Tibial nerve (tissue), 3 donors: ENCODE data around the gene RASAL1.

Source experiments
- CTCF ChIP-seq, 5 experiments: fragments of 200-600 bp in 3 of 5; fragments of 450-650 bp in 2 of 5; sonication (generic) in 3 of 5; IDR thresholded peaks; one replicate each; pipeline ENCODE4 v1.5.1; 2016 to 2019; ENCODE audit warnings: antibody characterized with exemption in 5 of 5, mild to moderate bottlenecking in 3 of 5, moderate library complexity in 2 of 5
- POLR2A ChIP-seq, 2 donors: fragments of 450-650 bp; IDR thresholded peaks; one replicate each; pipeline ENCODE4 v1.6.1; 2017; ENCODE audit warnings: antibody characterized with exemption in 2 of 2, mild to moderate bottlenecking in 2 of 2, moderate library complexity in 2 of 2

DNA sequence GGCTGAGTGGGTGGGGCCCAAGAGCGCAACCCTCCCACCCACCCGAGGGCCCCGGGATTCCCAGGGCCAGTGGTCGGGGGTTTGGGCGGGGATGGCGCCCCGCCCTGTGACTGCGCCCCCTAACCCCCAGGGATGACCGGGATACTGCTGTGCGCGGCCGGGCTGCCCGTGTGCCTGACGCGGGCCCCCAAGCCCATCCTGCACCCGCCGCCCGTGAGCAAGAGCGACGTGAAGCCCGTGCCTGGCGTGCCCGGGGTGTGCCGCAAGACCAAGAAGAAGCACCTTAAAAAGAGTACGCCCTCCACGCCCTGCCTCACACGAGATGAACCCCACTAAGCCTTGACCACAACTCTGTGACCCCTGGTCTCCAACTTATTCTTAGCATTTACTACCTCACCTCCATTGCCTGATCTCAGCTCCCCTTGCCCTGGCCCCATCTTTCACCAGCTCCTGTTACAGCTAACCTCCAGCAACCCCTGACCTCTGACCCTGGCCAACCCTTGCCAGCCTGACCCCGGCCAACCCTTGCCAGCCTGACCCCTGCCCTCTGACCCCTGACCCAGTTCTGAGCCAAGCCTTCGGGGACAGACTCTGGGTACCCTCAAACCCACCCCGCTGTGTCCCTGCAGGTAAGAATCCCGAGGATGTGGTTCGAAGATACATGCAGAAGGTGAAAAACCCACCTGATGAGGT lies 42.0 kb downstream of the RASAL1 start:
- TF ChIP-seq POLR2A (IDR thresholded peaks at IDR 0.05) (no peak), CTCF (IDR thresholded peaks at IDR 0.05) (no peak)
